ENCODE data around the gene FADS1. TPM values are rescaled to one million over a fixed set of nuclear protein-coding genes. Genes with fewer than 3 reads are reported as not detected.
A peak's percentile ranks its signal among the peaks of the same experiment; 100 is the strongest.

Gene FADS1
- total RNA-seq, 1 donor from 2014 or later: 74.6 TPM

DNA sequence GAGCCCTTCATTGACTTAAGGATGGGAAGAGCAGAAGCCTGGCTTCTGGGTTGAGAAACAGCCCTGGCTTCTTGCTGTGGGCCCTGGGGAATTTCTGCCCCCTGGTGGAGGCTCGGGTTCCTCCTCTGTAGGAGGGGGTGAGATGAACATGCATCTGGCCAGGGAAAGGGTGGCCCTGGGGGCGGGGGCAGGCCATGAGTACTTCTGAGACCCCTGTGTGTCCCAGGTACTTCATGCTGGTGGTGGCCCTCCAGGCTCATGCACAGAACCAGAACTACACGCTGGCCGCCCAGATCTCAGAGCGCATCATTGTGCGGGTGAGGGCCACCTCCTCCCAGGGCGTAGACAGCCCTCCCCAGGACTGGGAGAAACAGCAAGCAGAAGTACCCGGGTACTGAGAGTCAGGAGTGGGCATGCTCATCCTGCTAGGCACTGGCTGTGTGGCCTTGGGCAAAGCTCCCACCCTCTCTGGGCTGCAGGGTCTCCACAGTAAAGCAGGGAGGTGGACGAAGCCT lies 40.2 kb downstream of the FADS1 start:
- Histone ChIP-seq H3K4me1 (ENCODE audit: insufficient read depth, low read length) (peaks cover 3% of the 10 kb centered on the region), H3K79me2 (ENCODE audit: insufficient read depth, low read length) (no peaks in the 10 kb centered on the region), H4K20me1 (ENCODE audit: insufficient read depth, low read length) (peaks cover 6% of the 10 kb centered on the region), H3K27ac (ENCODE audit: low read depth, low read length) (no peak overlapping the region), H2AFZ (ENCODE audit: low read depth, low read length) (no peak overlapping the region), H3K9me3 (ENCODE audit: insufficient read depth, low read depth, low read length) (no peaks in the 10 kb centered on the region), H3K4me2 (ENCODE audit: low read length) (no peak overlapping the region), H3K4me3 (ENCODE audit: insufficient read depth, low read depth, low read length) (no peak overlapping the region), H3K36me3 (ENCODE audit: insufficient read depth, low read length) (no peaks in the 10 kb centered on the region), H3K27me3 (ENCODE audit: insufficient read depth, low read length) (no peaks in the 10 kb centered on the region), H3K9ac (ENCODE audit: low read length) (no peak overlapping the region)
- H3K4me3 Mint-ChIP-seq (ENCODE audit: unreplicated experiment): no peak overlapping the region
- H3K4me1 Mint-ChIP-seq (ENCODE audit: low read depth, unreplicated experiment): no peaks in the 10 kb centered on the region
- no peaks in the 10 kb centered on the region for H3K9me3 Mint-ChIP-seq (ENCODE audit: unreplicated experiment)
- no peak for FAIRE-seq
- H3K27me3 Mint-ChIP-seq (ENCODE audit: low read depth, unreplicated experiment): no peaks in the 10 kb centered on the region
- DNase-seq (ENCODE audit: low read depth): peak; percentile 22
- H3K36me3 Mint-ChIP-seq (ENCODE audit: low read depth, unreplicated experiment): peaks cover 6% of the 10 kb centered on the region
- H3K27ac Mint-ChIP-seq (ENCODE audit: unreplicated experiment): no peak overlapping the region
- TF ChIP-seq, protein P1, sequence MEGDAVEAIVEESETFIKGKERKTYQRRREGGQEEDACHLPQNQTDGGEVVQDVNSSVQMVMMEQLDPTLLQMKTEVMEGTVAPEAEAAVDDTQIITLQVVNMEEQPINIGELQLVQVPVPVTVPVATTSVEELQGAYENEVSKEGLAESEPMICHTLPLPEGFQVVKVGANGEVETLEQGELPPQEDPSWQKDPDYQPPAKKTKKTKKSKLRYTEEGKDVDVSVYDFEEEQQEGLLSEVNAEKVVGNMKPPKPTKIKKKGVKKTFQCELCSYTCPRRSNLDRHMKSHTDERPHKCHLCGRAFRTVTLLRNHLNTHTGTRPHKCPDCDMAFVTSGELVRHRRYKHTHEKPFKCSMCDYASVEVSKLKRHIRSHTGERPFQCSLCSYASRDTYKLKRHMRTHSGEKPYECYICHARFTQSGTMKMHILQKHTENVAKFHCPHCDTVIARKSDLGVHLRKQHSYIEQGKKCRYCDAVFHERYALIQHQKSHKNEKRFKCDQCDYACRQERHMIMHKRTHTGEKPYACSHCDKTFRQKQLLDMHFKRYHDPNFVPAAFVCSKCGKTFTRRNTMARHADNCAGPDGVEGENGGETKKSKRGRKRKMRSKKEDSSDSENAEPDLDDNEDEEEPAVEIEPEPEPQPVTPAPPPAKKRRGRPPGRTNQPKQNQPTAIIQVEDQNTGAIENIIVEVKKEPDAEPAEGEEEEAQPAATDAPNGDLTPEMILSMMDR (IDR thresholded peaks at IDR 0.05; ENCODE audit: insufficient read depth, low read depth, low read length): peak; percentile 71
- TF ChIP-seq EZH2 (IDR thresholded peaks at IDR 0.05; ENCODE audit: insufficient read depth, low read length): no peak

DNA sequence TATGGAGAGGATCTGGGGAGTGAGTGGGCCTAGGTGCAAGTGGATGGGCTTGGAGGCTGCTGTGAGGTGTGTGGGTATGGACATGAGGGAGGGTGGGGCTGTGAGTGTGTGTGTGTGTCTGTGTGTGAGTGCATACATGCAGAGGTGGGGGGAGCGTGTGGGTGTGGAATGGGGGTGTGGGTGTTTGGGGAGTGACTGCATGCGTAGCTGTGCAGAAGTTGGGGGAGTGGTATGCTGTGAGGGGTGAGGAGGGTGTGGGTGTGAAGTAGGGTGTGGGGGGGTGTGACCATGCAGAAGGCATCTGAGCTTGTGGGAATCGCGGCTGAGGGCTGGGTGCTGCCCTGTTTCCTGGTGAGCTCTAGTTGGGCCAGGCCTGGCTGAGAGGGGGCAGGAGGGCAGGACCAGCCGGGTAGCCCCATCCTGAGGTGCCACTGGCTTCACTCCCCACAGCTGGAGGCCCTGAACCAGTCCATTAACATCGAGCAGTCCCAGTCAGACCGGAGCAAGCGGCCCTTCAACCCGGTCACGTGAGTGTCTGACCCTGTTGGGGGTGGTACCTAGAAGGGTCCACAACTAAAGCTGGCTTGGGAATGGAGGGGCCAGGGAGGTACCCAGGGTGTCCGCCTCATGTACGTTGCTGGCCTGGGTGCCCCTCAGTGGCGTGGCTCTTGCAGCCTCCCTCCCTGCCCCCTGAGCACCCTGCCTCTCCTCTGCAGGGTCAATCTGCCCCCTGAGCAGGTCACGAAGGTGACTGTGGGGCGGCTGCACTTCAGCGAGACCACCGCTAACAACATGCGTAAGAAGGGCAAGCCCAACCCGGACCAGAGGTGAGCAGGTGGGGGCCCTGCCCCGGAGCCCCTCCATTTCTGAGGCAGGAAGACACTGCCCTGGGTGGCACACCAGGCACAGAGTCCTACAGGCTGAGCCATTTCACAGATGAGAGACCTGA lies 40.9 kb downstream of the FADS1 start:
- H3K27me3 ChIP-seq (ENCODE audit: insufficient read depth, low read length): no peaks in the 10 kb centered on the region
- H3K36me3 Mint-ChIP-seq (ENCODE audit: low read depth, unreplicated experiment): peaks cover 6% of the 10 kb centered on the region
- peaks cover 6% of the 10 kb centered on the region for H4K20me1 ChIP-seq (ENCODE audit: insufficient read depth, low read length)
- peaks cover 3% of the 10 kb centered on the region for H3K4me1 ChIP-seq (ENCODE audit: insufficient read depth, low read length)
- no peaks in the 10 kb centered on the region for H3K27me3 Mint-ChIP-seq (ENCODE audit: low read depth, unreplicated experiment)
- DNase-seq (ENCODE audit: low read depth) (no peak), FAIRE-seq (no peak)
- no peak overlapping the region for H3K27ac Mint-ChIP-seq (ENCODE audit: unreplicated experiment)
- H3K4me3 Mint-ChIP-seq (ENCODE audit: unreplicated experiment): no peak overlapping the region
- TF ChIP-seq, protein P1 (IDR thresholded peaks at IDR 0.05; ENCODE audit: insufficient read depth, low read depth, low read length): no peak
- TF ChIP-seq EZH2 (IDR thresholded peaks at IDR 0.05; ENCODE audit: insufficient read depth, low read length): no peak
- H3K9me3 ChIP-seq (ENCODE audit: insufficient read depth, low read depth, low read length): no peaks in the 10 kb centered on the region
- H2AFZ ChIP-seq (ENCODE audit: low read depth, low read length): no peak overlapping the region
- no peak overlapping the region for H3K9ac ChIP-seq (ENCODE audit: low read length)
- no peaks in the 10 kb centered on the region for H3K9me3 Mint-ChIP-seq (ENCODE audit: unreplicated experiment)
- H3K4me2 ChIP-seq (ENCODE audit: low read length): no peak overlapping the region
- H3K4me3 ChIP-seq (ENCODE audit: insufficient read depth, low read depth, low read length): no peak overlapping the region
- H3K36me3 ChIP-seq (ENCODE audit: insufficient read depth, low read length): no peaks in the 10 kb centered on the region
- no peaks in the 10 kb centered on the region for H3K79me2 ChIP-seq (ENCODE audit: insufficient read depth, low read length)
- no peak overlapping the region for H3K27ac ChIP-seq (ENCODE audit: low read depth, low read length)
- no peaks in the 10 kb centered on the region for H3K4me1 Mint-ChIP-seq (ENCODE audit: low read depth, unreplicated experiment)

Data from astrocyte (in vitro differentiated cells and primary cell).